ENCODE results near the gene PDE6H. TPM values are rescaled to one million over a fixed set of nuclear protein-coding genes. Genes with fewer than 3 reads are reported as not detected.

The PDE6H gene
- total RNA-seq, 2 donors from 2014 or later, result not detected

DNA sequence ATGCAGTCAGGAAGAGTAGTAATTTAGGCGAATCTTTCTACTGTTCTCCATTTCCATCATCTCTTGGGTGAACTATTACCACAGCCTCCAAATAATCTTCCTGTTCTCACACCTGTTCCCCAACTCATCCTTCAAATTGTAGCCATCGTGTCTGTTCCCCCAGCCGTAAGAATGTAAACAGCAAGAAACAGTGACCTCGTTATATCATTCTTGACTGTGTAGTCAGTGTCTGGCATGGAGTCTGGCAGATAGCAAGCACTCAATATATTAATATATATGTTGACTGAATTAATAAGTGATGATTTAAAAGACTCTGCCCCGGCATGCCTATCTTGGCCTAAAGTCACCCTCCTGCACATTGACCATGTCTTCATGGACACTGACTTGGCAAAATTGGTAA lies 20.3 kb downstream of the PDE6H start:
- H3K36me3 ChIP-seq, result no peaks in the 10 kb centered on the region
- H3K4me1 ChIP-seq (replicated peaks), result no peaks in the 10 kb centered on the region
- H3K27ac ChIP-seq, result no peak overlapping the region
- DNase-seq (ENCODE audit: low spot score), result no peak
- TF ChIP-seq, protein P1, sequence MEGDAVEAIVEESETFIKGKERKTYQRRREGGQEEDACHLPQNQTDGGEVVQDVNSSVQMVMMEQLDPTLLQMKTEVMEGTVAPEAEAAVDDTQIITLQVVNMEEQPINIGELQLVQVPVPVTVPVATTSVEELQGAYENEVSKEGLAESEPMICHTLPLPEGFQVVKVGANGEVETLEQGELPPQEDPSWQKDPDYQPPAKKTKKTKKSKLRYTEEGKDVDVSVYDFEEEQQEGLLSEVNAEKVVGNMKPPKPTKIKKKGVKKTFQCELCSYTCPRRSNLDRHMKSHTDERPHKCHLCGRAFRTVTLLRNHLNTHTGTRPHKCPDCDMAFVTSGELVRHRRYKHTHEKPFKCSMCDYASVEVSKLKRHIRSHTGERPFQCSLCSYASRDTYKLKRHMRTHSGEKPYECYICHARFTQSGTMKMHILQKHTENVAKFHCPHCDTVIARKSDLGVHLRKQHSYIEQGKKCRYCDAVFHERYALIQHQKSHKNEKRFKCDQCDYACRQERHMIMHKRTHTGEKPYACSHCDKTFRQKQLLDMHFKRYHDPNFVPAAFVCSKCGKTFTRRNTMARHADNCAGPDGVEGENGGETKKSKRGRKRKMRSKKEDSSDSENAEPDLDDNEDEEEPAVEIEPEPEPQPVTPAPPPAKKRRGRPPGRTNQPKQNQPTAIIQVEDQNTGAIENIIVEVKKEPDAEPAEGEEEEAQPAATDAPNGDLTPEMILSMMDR (IDR thresholded peaks at IDR 0.05), result no peak
- no peak for TF ChIP-seq POLR2AphosphoS5 (IDR thresholded peaks at IDR 0.05)
- TF ChIP-seq POLR2A (IDR thresholded peaks at IDR 0.05), result no peak
- no peak overlapping the region for H3K4me3 ChIP-seq
- no peaks in the 10 kb centered on the region for H3K9me3 ChIP-seq
- WGBS, result 73% methylated on average over 5 of the region's 5 CpGs
- H3K27me3 ChIP-seq (replicated peaks; ENCODE audit: insufficient read depth), result no peaks in the 10 kb centered on the region
- intact Hi-C loops (cut with DNase I), result loop anchor here (5.0 to 10.0 kb wide), 2 partner anchors 46 to 282 kb away; no protein-coding TSS in a partner anchor

DNA sequence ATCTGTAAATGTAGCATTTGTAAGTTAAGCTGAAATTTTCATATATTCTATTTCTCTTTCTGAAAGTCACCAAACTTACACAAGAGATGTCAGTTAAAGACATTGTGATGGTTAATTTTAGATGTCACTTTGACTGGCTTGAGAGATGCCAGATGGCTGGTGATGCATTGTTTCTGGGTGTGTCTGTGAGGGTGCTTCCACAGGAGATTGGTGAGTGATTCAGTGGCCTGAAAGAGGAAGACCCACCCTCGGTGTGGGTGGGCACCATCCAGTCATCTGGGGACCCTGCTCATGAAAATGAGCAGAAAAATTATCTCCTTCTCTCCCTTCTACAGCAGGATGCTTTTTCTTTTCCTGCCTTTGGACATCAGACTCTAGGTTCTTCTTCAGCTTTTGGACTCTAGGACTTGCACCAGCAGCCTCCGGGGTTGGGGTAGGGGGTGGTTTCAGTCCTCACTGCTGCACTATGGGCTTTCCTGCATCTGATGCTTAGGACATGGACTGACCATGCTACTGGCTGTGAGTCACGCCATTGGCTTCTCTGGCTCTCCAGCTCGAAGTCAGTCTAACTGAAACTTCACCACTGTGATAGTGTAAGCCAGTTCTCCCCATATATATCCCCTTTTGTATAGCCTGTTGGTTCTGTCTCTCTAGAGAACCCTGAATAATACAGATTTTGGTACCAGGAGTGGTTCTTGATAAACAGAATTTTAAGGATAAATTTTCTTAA lies 20.9 kb downstream of the PDE6H start:
- WGBS, result 72% methylated on average over 4 of the region's 4 CpGs
- intact Hi-C loops (cut with DNase I), result loop anchor here (5.0 to 10.0 kb wide), 2 partner anchors 46 to 281 kb away; no protein-coding TSS in a partner anchor
- Histone ChIP-seq H3K36me3 (no peaks in the 10 kb centered on the region), H3K4me1 (replicated peaks) (no peaks in the 10 kb centered on the region), H3K27me3 (replicated peaks; ENCODE audit: insufficient read depth) (no peaks in the 10 kb centered on the region), H3K4me3 (no peak overlapping the region), H3K9me3 (no peaks in the 10 kb centered on the region), H3K27ac (peak overlapping the region in 1 of 2 donors; percentile 24)
- no peak for DNase-seq (ENCODE audit: low spot score)
- TF ChIP-seq, protein P1 (IDR thresholded peaks at IDR 0.05), result no peak
- no peak for TF ChIP-seq POLR2AphosphoS5 (IDR thresholded peaks at IDR 0.05)
- no peak for TF ChIP-seq POLR2A (IDR thresholded peaks at IDR 0.05)

DNA sequence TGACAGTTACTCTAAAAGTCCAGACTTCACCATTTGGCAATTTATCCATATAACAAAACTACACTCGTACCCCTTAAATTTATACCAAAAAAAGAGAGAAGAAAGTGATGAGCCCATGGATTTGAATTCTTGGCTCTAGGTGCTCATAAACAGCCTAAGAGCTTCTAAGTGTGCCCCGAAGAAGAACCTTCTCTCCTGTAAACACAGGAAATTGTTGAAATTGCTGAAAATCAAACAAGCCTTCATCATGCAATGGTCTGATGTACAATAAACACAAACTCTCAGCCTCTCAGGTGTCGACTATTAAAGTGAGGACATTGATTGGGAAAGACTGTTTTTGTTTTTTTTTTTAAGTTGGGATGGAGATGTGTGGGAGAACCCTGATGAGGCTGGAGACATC lies 21.8 kb downstream of the PDE6H start:
- no peaks in the 10 kb centered on the region for H3K9me3 ChIP-seq
- intact Hi-C loops (cut with DNase I), result loop anchor here (5.0 to 10.0 kb wide), 3 partner anchors 47 to 280 kb away; no protein-coding TSS in a partner anchor
- peak overlapping the region in 1 of 2 donors; percentile 24 for H3K27ac ChIP-seq

DNA sequence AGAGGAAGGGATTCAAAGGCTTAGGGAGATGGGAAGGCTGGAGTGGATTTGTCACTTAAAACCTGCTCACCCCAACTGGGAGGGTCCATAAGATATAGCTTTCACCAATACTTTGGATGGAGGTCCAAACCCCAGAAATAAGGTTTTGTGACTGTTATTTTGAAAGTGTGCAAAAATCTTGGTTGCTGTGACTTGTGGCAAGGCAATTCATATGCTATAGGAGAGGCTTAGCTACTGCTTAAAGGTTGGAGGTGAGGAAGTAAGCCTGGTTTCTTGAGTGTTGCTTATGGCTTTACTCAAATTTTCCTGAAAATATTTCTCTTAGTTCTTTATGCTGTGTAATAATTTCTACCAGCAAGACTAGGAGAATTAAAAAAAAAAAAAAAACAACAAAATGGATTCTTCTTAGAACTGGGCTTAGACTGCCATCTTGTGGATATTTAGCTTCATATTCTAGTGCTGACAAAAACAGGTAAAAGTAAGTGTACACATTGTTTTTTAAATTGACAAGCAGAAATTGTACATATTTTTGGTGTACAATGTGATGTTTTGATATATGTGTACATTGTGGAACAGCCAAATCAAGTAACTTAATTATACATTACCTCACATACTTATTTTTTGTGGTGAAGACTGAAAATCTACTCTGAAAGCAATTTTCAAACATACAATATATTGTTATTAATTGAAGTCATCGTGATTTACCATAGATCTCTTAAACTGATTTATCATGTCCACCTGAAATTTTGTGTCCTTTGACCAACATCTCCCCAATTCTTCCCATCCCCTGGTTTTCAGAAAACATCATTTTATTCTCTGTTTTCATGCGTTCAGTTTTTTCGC lies 23.0 kb downstream of the PDE6H start:
- TF ChIP-seq, protein P1 (IDR thresholded peaks at IDR 0.05), result peak in 3 of 4 experiments; percentile 71 to 74 (median 72)
- TF ChIP-seq POLR2AphosphoS5 (IDR thresholded peaks at IDR 0.05), result no peak
- Histone ChIP-seq H3K4me3 (no peak overlapping the region), H3K4me1 (replicated peaks) (no peaks in the 10 kb centered on the region), H3K36me3 (no peaks in the 10 kb centered on the region), H3K27me3 (replicated peaks; ENCODE audit: insufficient read depth) (no peaks in the 10 kb centered on the region), H3K9me3 (no peaks in the 10 kb centered on the region), H3K27ac (peak overlapping the region in 1 of 2 donors; percentile 2)
- WGBS, result 91% methylated on average over 3 of the region's 3 CpGs
- no peak for DNase-seq (ENCODE audit: low spot score)
- intact Hi-C loops (cut with DNase I), result loop anchor here (1.0 to 10.0 kb wide), 3 partner anchors 64 to 279 kb away; no protein-coding TSS in a partner anchor

More for the DNA sequence above, 21.8 kb downstream of the PDE6H start:
- no peak for DNase-seq (ENCODE audit: low spot score)
- TF ChIP-seq, protein P1 (IDR thresholded peaks at IDR 0.05), result no peak
- TF ChIP-seq POLR2A (IDR thresholded peaks at IDR 0.05), result no peak
- no peak for TF ChIP-seq POLR2AphosphoS5 (IDR thresholded peaks at IDR 0.05)
- Histone ChIP-seq H3K4me1 (replicated peaks) (no peaks in the 10 kb centered on the region), H3K36me3 (no peaks in the 10 kb centered on the region), H3K4me3 (no peak overlapping the region), H3K27me3 (replicated peaks; ENCODE audit: insufficient read depth) (no peaks in the 10 kb centered on the region)
- 53% methylated on average over 3 of the region's 3 CpGs for WGBS

Measured in prostate gland (tissue), 2 donors.